SU-DHL-6 (cell line): Measurements from ENCODE around the gene TCEAL7.

ENCODE experiments used
- H2AFZ ChIP-seq: fragments of 200-600 bp; sonication (generic); 2 replicates; pipeline ENCODE4 v1.6.1; 2014; ENCODE audit warnings: low read depth, mild to moderate bottlenecking, moderate library complexity, mixed read lengths, antibody characterized with exemption, low read length; ENCODE audit not compliant: severe bottlenecking
- H3F3A ChIP-seq: fragments of 200-600 bp; shearing (Covaris generic); 2 replicates; pipeline ENCODE4 v1.6.0; 2016; ENCODE audit warnings: antibody characterized with exemption, mild to moderate bottlenecking; ENCODE audit not compliant: insufficient read depth
- H3K27ac ChIP-seq: fragments of 200-600 bp; sonication (generic); 2 replicates; pipeline ENCODE4 v1.5.1; 2016; ENCODE audit warnings: low read depth, mild to moderate bottlenecking, low read length, moderate library complexity, mixed read lengths
- H3K27me3 ChIP-seq: fragments of 200-600 bp; sonication (generic), shearing (Covaris generic); 2 replicates; pipeline ENCODE4 v1.6.0; 2014; ENCODE audit warnings: mild to moderate bottlenecking, low read length
- H3K36me3 ChIP-seq: fragments of 200-600 bp; sonication (generic); 2 replicates; pipeline ENCODE4 v1.6.1; 2014; ENCODE audit warnings: mild to moderate bottlenecking, low read length, mixed read lengths
- H3K4me2 ChIP-seq: fragments of 300-600, 200-600 bp; shearing (Covaris generic), sonication (generic); 2 replicates; pipeline ENCODE4 v1.6.0; 2014; ENCODE audit warnings: low read length, low read depth, mild to moderate bottlenecking; ENCODE audit not compliant: poor library complexity, severe bottlenecking
- H3K4me3 ChIP-seq: fragments of 200-600 bp; sonication (generic); 2 replicates; pipeline ENCODE4 v1.5.1; 2014; ENCODE audit warnings: antibody characterized with exemption, low read length, mild to moderate bottlenecking, mixed read lengths; ENCODE audit not compliant: insufficient read depth, poor library complexity, severe bottlenecking
- H3K79me2 ChIP-seq: fragments of 200-600 bp; sonication (generic); 2 replicates; pipeline ENCODE4 v1.6.1; 2014; ENCODE audit warnings: mild to moderate bottlenecking, low read length, moderate library complexity; ENCODE audit not compliant: insufficient read depth
- H3K9ac ChIP-seq: fragments of 200-600 bp; sonication (generic); 2 replicates; pipeline ENCODE4 v1.7.0; 2014; ENCODE audit warnings: mild to moderate bottlenecking, low read length
- H3K9me2 ChIP-seq: fragments of 200-600 bp; sonication (generic); replicated peaks from 2 replicates; pipeline ENCODE4 v1.6.1; 2014; ENCODE audit warnings: low read length; ENCODE audit not compliant: insufficient read depth
- H3K9me3 ChIP-seq: fragments of 200-600 bp; sonication (generic); 2 replicates; pipeline ENCODE4 v1.6.1; 2014; ENCODE audit warnings: low read length, mixed read lengths; ENCODE audit not compliant: insufficient read depth
- H4K20me1 ChIP-seq: fragments of 200-600 bp; sonication (generic); 2 replicates; pipeline ENCODE4 v1.6.1; 2014; ENCODE audit warnings: low read depth, mild to moderate bottlenecking, antibody characterized with exemption, low read length, moderate library complexity, mixed read lengths
- EZH2phosphoT487 ChIP-seq: fragments of 200-600 bp; sonication (generic), shearing (Covaris generic); conservative IDR thresholded peaks from 2 replicates; pipeline ENCODE4 v1.6.1; 2018; ENCODE audit warnings: mild to moderate bottlenecking, antibody characterized with exemption, low read length, moderate library complexity, mixed read lengths
- TF ChIP-seq, protein P1 (sequence below): fragments of 200-600 bp; sonication (generic); IDR thresholded peaks from one replicate; pipeline ENCODE4 v1.5.1; 2017; ENCODE audit warnings: antibody characterized with exemption, mild to moderate bottlenecking, low read length, moderate library complexity; ENCODE audit not compliant: insufficient read depth, poor library complexity, severe bottlenecking

The TCEAL7 gene

DNA sequence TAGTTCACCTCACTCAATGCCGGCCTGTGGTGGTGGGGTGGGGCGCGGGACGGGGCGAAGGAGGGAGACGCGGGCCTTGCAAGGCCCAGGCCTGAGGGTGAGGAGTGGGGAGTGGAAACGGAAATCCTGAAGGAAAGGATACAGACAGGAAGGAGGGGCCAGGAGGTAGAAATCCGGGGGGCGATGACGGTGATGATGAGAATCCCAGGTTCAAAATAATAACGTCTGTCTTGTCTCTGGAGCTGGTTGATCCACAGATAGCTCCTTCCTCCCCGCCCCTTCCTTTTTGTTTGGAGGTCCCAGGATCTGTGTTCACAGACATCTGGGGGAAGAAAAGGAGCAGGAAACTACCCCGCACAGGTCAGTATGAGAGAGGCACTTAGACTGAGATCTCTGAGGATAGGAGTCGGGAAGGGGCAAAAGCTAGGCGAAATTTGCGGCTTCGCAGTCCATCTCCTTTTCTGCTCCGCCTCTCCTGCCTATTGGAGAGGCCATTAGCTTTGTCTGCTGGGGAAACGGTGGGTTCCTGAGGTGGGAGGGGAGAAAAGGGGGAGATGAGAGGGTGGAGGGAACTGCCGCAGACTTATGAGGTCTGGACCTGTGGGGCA is 746 bp downstream of the TCEAL7 start:
- no peak overlapping the region for H3K4me2 ChIP-seq
- no peak overlapping the region for H3K9ac ChIP-seq
- no peaks in the 10 kb centered on the region for H3K36me3 ChIP-seq
- no peak overlapping the region for H3K4me3 ChIP-seq
- TF ChIP-seq EZH2phosphoT487, result no peak
- TF ChIP-seq, protein P1, sequence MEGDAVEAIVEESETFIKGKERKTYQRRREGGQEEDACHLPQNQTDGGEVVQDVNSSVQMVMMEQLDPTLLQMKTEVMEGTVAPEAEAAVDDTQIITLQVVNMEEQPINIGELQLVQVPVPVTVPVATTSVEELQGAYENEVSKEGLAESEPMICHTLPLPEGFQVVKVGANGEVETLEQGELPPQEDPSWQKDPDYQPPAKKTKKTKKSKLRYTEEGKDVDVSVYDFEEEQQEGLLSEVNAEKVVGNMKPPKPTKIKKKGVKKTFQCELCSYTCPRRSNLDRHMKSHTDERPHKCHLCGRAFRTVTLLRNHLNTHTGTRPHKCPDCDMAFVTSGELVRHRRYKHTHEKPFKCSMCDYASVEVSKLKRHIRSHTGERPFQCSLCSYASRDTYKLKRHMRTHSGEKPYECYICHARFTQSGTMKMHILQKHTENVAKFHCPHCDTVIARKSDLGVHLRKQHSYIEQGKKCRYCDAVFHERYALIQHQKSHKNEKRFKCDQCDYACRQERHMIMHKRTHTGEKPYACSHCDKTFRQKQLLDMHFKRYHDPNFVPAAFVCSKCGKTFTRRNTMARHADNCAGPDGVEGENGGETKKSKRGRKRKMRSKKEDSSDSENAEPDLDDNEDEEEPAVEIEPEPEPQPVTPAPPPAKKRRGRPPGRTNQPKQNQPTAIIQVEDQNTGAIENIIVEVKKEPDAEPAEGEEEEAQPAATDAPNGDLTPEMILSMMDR, result no peak
- H3K79me2 ChIP-seq, result no peaks in the 10 kb centered on the region
- H3F3A ChIP-seq, result no peaks in the 10 kb centered on the region
- no peak overlapping the region for H3K27ac ChIP-seq
- no peak overlapping the region for H2AFZ ChIP-seq
- no peaks in the 10 kb centered on the region for H3K27me3 ChIP-seq
- no peaks in the 10 kb centered on the region for H4K20me1 ChIP-seq
- H3K9me3 ChIP-seq, result no peaks in the 10 kb centered on the region
- no peaks in the 10 kb centered on the region for H3K9me2 ChIP-seq

- Histone ChIP-seq H3K36me3 (no peaks in the 10 kb centered on the region), H3K9me3 (no peaks in the 10 kb centered on the region), H4K20me1 (no peaks in the 10 kb centered on the region), H3K9me2 (no peaks in the 10 kb centered on the region), H3K27me3 (no peaks in the 10 kb centered on the region), H3K79me2 (no peaks in the 10 kb centered on the region), H3K4me2 (no peak overlapping the region), H3F3A (no peaks in the 10 kb centered on the region), H3K4me3 (no peak overlapping the region), H3K9ac (no peak overlapping the region), H3K27ac (no peak overlapping the region), H2AFZ (no peak overlapping the region)
- no peak for TF ChIP-seq EZH2phosphoT487
- TF ChIP-seq, protein P1, result no peak
Measured at GRCh38 chrX:103338663-103339062, 8.6 kb downstream of the TCEAL7 start.

DNA sequence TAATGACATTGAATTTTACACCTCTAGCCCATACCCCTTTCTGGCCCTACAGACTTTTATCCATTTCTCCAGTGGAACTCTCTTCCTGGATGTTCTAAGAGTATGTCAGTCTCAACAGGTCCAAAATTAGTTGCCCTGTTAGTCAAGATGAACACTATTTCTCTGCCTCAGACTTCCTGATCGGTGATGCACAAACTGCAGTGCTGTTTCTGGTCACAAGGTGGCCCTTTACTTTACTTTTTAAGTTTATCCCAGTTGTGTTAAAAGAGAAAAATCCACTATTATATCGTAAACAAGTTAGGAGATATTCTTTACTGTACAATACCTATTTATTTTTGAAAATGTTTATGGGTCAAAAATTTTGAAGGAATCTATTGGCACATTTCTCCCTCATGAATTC is 13.1 kb downstream of the TCEAL7 start:
- no peak overlapping the region for H3K9ac ChIP-seq
- no peaks in the 10 kb centered on the region for H3K9me2 ChIP-seq
- H3K4me3 ChIP-seq, result no peak overlapping the region
- TF ChIP-seq, protein P1, result peak; percentile 42
- no peak for TF ChIP-seq EZH2phosphoT487
- no peaks in the 10 kb centered on the region for H3K36me3 ChIP-seq
- H3K4me2 ChIP-seq, result no peak overlapping the region
- no peaks in the 10 kb centered on the region for H3F3A ChIP-seq
- H4K20me1 ChIP-seq, result no peaks in the 10 kb centered on the region
- H2AFZ ChIP-seq, result no peak overlapping the region
- H3K27ac ChIP-seq, result no peak overlapping the region
- no peaks in the 10 kb centered on the region for H3K9me3 ChIP-seq
- no peaks in the 10 kb centered on the region for H3K79me2 ChIP-seq
- no peaks in the 10 kb centered on the region for H3K27me3 ChIP-seq
